ENCODE measurements around the gene MYH6. TPM values are rescaled to one million over a fixed set of nuclear protein-coding genes. Genes with fewer than 3 reads are reported as not detected.
"Not testable (repeated sequence)": the region's sequence is repeated elsewhere in the genome, so short reads cannot be mapped to it uniquely, and the experiment has no call there.

Gene MYH6
- total RNA-seq, 1 experiment from 2014 or later = not detected

GRCh38 chr14:23425169-23425568 lies 17.1 kb upstream of the MYH6 start:
- POLR2A ChIA-PET (ENCODE audit: low non-redundant PET) = no interaction called here
- Histone ChIP-seq H3K4me1 (ENCODE audit: insufficient read depth, low read length, poor library complexity, severe bottlenecking) (no peaks in the 10 kb centered on the region), H3K4me3 (ENCODE audit: low read depth, low read length, poor library complexity, severe bottlenecking) (no peak overlapping the region), H3K36me3 (ENCODE audit: insufficient read depth, low read length, poor library complexity, severe bottlenecking) (no peaks in the 10 kb centered on the region), H3K9me3 (ENCODE audit: low read depth, low read length, poor library complexity, severe bottlenecking) (no peaks in the 10 kb centered on the region), H3K27me3 (replicated peaks; ENCODE audit: insufficient read depth, low read depth, low read length, poor library complexity) (no peaks in the 10 kb centered on the region), H3K27ac (ENCODE audit: low read depth, low read length, poor library complexity, severe bottlenecking) (no peak overlapping the region)
- intact Hi-C loops (cut with micrococcal nuclease; ENCODE audit: unreplicated experiment) = no loop called here
- CTCF ChIA-PET = no interaction called here
- DNase-seq (ENCODE audit: low spot score) = no peak
- no TSS peak for BruUV-seq (replicated peaks)
- TF ChIP-seq CTCF (conservative IDR thresholded peaks at IDR 0.05; ENCODE audit: low read depth, low read length) (no peak), EZH2 (IDR thresholded peaks at IDR 0.05; ENCODE audit: borderline replicate concordance, low read depth, low read length, poor library complexity, severe bottlenecking) (no peak)

DNA sequence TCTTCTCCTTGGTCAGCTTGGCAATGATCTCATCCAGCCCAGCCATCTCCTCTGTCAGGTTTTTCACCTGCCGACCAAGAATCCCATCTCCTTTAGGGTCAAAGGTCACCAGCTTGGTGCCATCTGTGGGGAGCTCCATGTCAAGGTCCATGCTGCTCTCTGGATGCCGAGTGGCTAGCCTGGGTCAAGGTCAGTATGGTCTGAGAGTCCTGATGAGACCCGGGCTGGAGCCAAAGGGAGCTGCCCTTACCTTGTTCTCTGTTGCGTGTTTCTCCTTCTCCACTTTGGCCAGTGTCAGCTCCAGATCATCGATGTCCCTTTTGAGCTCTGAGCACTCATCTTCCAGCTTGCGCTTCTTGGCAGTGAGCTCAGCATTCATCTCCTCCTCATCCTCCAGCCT lies 15.6 kb upstream of the MYH6 start:
- no peak overlapping the region for H3K27ac ChIP-seq (ENCODE audit: low read depth, low read length, poor library complexity, severe bottlenecking)
- POLR2A ChIA-PET (ENCODE audit: low non-redundant PET) = no interaction called here
- no peaks in the 10 kb centered on the region for H3K27me3 ChIP-seq (replicated peaks; ENCODE audit: insufficient read depth, low read depth, low read length, poor library complexity)
- H3K36me3 ChIP-seq (ENCODE audit: insufficient read depth, low read length, poor library complexity, severe bottlenecking) = no peaks in the 10 kb centered on the region
- CTCF ChIA-PET = no interaction called here
- intact Hi-C loops (cut with micrococcal nuclease; ENCODE audit: unreplicated experiment) = no loop called here
- H3K4me3 ChIP-seq (ENCODE audit: low read depth, low read length, poor library complexity, severe bottlenecking) = no peak overlapping the region
- no TSS peak for BruUV-seq (replicated peaks)
- DNase-seq (ENCODE audit: low spot score) = no peak
- no peaks in the 10 kb centered on the region for H3K9me3 ChIP-seq (ENCODE audit: low read depth, low read length, poor library complexity, severe bottlenecking)
- H3K4me1 ChIP-seq (ENCODE audit: insufficient read depth, low read length, poor library complexity, severe bottlenecking) = no peaks in the 10 kb centered on the region
- TF ChIP-seq EZH2 (IDR thresholded peaks at IDR 0.05; ENCODE audit: borderline replicate concordance, low read depth, low read length, poor library complexity, severe bottlenecking) = no peak
- TF ChIP-seq CTCF (conservative IDR thresholded peaks at IDR 0.05; ENCODE audit: low read depth, low read length) = no peak

DNA sequence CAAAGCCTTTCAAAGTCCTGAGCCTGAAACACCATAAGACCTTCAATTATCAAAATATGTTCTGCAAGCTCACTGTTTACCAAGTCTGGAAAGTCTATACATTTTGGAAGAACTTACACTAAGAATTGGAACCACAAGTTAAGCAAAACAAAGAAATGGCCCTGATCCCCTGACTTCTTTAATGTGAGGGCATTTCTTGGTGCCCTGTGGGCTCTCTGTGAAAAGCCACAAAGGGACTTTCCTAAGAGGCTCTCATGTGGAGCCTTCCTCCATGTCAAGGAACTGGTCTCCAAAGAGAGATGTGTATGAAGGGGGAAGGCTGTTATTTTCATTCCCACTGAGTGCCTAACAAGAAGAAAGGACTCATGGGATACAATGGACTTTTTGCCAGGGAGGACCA lies 13.5 kb upstream of the MYH6 start:
- Histone ChIP-seq H3K4me1 (ENCODE audit: insufficient read depth, low read length, poor library complexity, severe bottlenecking) (no peaks in the 10 kb centered on the region), H3K36me3 (ENCODE audit: insufficient read depth, low read length, poor library complexity, severe bottlenecking) (no peaks in the 10 kb centered on the region), H3K27ac (ENCODE audit: low read depth, low read length, poor library complexity, severe bottlenecking) (no peak overlapping the region), H3K27me3 (replicated peaks; ENCODE audit: insufficient read depth, low read depth, low read length, poor library complexity) (no peaks in the 10 kb centered on the region), H3K4me3 (ENCODE audit: low read depth, low read length, poor library complexity, severe bottlenecking) (no peak overlapping the region), H3K9me3 (ENCODE audit: low read depth, low read length, poor library complexity, severe bottlenecking) (no peaks in the 10 kb centered on the region)
- TF ChIP-seq EZH2 (IDR thresholded peaks at IDR 0.05; ENCODE audit: borderline replicate concordance, low read depth, low read length, poor library complexity, severe bottlenecking) (no peak), CTCF (conservative IDR thresholded peaks at IDR 0.05; ENCODE audit: low read depth, low read length) (no peak)
- no peak for DNase-seq (ENCODE audit: low spot score)
- ChIA-PET CTCF (no interaction called here), POLR2A (ENCODE audit: low non-redundant PET) (no interaction called here)
- BruUV-seq (replicated peaks) = no TSS peak
- intact Hi-C loops (cut with micrococcal nuclease; ENCODE audit: unreplicated experiment) = no loop called here

DNA sequence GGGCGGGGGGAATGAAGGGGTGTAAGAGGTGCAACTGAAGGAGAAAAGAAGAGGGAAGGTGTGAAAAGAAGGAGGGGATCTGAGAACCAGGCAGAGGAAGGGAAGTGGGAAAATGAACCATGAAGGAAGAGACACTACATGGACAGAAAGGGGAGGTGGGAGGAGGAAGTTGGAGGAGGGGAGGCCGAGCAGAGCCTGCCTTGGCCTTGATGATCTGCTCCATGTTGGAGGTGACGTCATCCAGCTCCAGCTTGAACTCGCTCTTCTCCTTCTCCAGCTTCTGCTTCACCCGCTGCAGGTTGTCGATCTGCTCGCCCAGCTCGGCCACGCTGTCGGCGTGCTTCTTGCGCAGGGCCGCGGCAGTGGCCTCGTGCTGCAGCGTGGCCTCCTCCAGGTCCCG lies 11.6 kb upstream of the MYH6 start:
- BruUV-seq (replicated peaks); intact Hi-C loops (cut with micrococcal nuclease; ENCODE audit: unreplicated experiment); POLR2A ChIA-PET (ENCODE audit: low non-redundant PET); DNase-seq (ENCODE audit: low spot score); H3K9me3 ChIP-seq (ENCODE audit: low read depth, low read length, poor library complexity, severe bottlenecking); H3K27me3 ChIP-seq (replicated peaks; ENCODE audit: insufficient read depth, low read depth, low read length, poor library complexity); H3K4me3 ChIP-seq (ENCODE audit: low read depth, low read length, poor library complexity, severe bottlenecking); H3K4me1 ChIP-seq (ENCODE audit: insufficient read depth, low read length, poor library complexity, severe bottlenecking); H3K27ac ChIP-seq (ENCODE audit: low read depth, low read length, poor library complexity, severe bottlenecking); CTCF ChIA-PET; H3K36me3 ChIP-seq (ENCODE audit: insufficient read depth, low read length, poor library complexity, severe bottlenecking): not testable (repeated sequence)

Data from A673 (cell line).